Body of pancreas (tissue), 4 donors: ENCODE data around the gene GATAD2A.

ENCODE experiments used
- POLR2A ChIP-seq, 3 donors: fragments of 450-650 bp; IDR thresholded peaks; one replicate each; pipeline ENCODE4 v1.6.1; 2016; ENCODE audit warnings: antibody characterized with exemption in 3 of 3, mild to moderate bottlenecking in 2 of 3
- TF ChIP-seq, protein P1 (sequence below), 7 experiments: fragments of 450-650 bp in 4 of 7; fragments of 200-600 bp in 3 of 7; sonication (generic) in 3 of 7; IDR thresholded peaks; one replicate each; pipeline ENCODE4 v1.5.1; 2016 to 2019; ENCODE audit warnings: antibody characterized with exemption in 7 of 7

DNA sequence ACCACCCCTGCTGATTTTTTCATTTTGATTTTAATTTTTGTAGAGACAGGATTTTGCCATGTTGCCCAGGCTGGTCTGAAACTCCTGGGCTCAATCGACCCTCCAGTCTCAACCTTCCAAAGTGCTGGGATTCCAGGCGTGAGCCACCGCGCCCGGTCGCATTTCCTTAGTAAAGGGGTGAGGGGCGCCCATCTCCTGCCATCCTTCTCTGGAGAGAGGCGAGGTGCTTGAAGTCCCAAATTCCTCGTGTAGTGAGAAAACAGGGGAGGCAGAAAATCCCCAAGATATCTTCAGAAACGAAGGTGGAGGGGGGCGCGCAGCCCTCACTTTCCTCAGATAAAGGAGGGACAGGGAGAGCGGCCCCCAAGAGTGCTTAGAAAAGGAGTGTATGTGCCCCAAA lies 21.0 kb upstream of the GATAD2A start:
- TF ChIP-seq, protein P1, sequence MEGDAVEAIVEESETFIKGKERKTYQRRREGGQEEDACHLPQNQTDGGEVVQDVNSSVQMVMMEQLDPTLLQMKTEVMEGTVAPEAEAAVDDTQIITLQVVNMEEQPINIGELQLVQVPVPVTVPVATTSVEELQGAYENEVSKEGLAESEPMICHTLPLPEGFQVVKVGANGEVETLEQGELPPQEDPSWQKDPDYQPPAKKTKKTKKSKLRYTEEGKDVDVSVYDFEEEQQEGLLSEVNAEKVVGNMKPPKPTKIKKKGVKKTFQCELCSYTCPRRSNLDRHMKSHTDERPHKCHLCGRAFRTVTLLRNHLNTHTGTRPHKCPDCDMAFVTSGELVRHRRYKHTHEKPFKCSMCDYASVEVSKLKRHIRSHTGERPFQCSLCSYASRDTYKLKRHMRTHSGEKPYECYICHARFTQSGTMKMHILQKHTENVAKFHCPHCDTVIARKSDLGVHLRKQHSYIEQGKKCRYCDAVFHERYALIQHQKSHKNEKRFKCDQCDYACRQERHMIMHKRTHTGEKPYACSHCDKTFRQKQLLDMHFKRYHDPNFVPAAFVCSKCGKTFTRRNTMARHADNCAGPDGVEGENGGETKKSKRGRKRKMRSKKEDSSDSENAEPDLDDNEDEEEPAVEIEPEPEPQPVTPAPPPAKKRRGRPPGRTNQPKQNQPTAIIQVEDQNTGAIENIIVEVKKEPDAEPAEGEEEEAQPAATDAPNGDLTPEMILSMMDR (IDR thresholded peaks at IDR 0.05) = no peak
- no peak for TF ChIP-seq POLR2A (IDR thresholded peaks at IDR 0.05)
